ENCODE data around the gene NR5A1. TPM values are rescaled to one million over a fixed set of nuclear protein-coding genes. Genes with fewer than 3 reads are reported as not detected.

The NR5A1 gene
- total and polyA plus RNA-seq, 10 of the 15 experiments (the other 5 are each of a cell fraction or from before 2014, with no cell fraction given), result 0.06 to 0.24 (median 0.08) TPM; not detected in 5

- 95% methylated on average over 1 of the region's 1 CpG for WGBS (ENCODE audit: insufficient coverage, insufficient replicate concordance, low lambda C conversion rate, missing lambda C conversion rate)
- Histone ChIP-seq H3K4me3 (no peak overlapping the region), H2AFZ (ENCODE audit: control insufficient read depth, low read depth, low read length) (no peak overlapping the region), H3K27me3 (replicated peaks in 1 of 2; ENCODE audit: control insufficient read depth in 2 of 2, insufficient read depth in 2 of 2, low read length in 1 of 2) (no peaks in the 10 kb centered on the region), H4K20me1 (ENCODE audit: control insufficient read depth, insufficient read depth) (no peaks in the 10 kb centered on the region), H3K79me2 (ENCODE audit: control insufficient read depth, insufficient read depth, low read length) (no peaks in the 10 kb centered on the region), H3K27ac (ENCODE audit: control insufficient read depth, insufficient read depth) (no peak overlapping the region), H3K9ac (ENCODE audit: control insufficient read depth, insufficient read depth, low read length) (no peak overlapping the region), H3K4me2 (ENCODE audit: control insufficient read depth, insufficient read depth) (no peak overlapping the region), H3K9me3 (replicated peaks; ENCODE audit: control insufficient read depth, insufficient read depth, low read length) (no peaks in the 10 kb centered on the region), H3K36me3 (ENCODE audit: control insufficient read depth in 2 of 2, insufficient read depth in 2 of 2, low read length in 1 of 2) (no peaks in the 10 kb centered on the region), H3K4me1 (ENCODE audit: control insufficient read depth, insufficient read depth, low read length) (no peaks in the 10 kb centered on the region)
- ATAC-seq (no peak), FAIRE-seq (no peak), DNase-seq (ENCODE audit: low read depth, low spot score) (no peak)
- TF ChIP-seq, protein P1, sequence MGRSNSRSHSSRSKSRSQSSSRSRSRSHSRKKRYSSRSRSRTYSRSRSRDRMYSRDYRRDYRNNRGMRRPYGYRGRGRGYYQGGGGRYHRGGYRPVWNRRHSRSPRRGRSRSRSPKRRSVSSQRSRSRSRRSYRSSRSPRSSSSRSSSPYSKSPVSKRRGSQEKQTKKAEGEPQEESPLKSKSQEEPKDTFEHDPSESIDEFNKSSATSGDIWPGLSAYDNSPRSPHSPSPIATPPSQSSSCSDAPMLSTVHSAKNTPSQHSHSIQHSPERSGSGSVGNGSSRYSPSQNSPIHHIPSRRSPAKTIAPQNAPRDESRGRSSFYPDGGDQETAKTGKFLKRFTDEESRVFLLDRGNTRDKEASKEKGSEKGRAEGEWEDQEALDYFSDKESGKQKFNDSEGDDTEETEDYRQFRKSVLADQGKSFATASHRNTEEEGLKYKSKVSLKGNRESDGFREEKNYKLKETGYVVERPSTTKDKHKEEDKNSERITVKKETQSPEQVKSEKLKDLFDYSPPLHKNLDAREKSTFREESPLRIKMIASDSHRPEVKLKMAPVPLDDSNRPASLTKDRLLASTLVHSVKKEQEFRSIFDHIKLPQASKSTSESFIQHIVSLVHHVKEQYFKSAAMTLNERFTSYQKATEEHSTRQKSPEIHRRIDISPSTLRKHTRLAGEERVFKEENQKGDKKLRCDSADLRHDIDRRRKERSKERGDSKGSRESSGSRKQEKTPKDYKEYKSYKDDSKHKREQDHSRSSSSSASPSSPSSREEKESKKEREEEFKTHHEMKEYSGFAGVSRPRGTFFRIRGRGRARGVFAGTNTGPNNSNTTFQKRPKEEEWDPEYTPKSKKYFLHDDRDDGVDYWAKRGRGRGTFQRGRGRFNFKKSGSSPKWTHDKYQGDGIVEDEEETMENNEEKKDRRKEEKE (IDR thresholded peaks at IDR 0.05), result no peak
- TF ChIP-seq SUZ12 (IDR thresholded peaks at IDR 0.05; ENCODE audit: unreplicated experiment) (no peak), DPF2 (IDR thresholded peaks at IDR 0.05) (no peak), ZNF207 (IDR thresholded peaks at IDR 0.05; ENCODE audit: borderline replicate concordance) (no peak), ZNF384 (IDR thresholded peaks at IDR 0.05; ENCODE audit: borderline replicate concordance, low read depth, low read length) (no peak), SUPT20H (IDR thresholded peaks at IDR 0.05; ENCODE audit: borderline replicate concordance, control insufficient read depth, low read depth, low read length) (no peak), POLR2AphosphoS5 (IDR thresholded peaks at IDR 0.05; ENCODE audit: low read length) (no peak), CBX5 (IDR thresholded peaks at IDR 0.05; ENCODE audit: low read depth) (no peak), NFYB (IDR thresholded peaks at IDR 0.05; ENCODE audit: insufficient read depth, low read depth, low read length) (no peak)
- TF ChIP-seq, protein P2, sequence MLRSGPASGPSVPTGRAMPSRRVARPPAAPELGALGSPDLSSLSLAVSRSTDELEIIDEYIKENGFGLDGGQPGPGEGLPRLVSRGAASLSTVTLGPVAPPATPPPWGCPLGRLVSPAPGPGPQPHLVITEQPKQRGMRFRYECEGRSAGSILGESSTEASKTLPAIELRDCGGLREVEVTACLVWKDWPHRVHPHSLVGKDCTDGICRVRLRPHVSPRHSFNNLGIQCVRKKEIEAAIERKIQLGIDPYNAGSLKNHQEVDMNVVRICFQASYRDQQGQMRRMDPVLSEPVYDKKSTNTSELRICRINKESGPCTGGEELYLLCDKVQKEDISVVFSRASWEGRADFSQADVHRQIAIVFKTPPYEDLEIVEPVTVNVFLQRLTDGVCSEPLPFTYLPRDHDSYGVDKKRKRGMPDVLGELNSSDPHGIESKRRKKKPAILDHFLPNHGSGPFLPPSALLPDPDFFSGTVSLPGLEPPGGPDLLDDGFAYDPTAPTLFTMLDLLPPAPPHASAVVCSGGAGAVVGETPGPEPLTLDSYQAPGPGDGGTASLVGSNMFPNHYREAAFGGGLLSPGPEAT (IDR thresholded peaks at IDR 0.05; ENCODE audit: low read depth), result no peak
- TF ChIP-seq, protein P3, sequence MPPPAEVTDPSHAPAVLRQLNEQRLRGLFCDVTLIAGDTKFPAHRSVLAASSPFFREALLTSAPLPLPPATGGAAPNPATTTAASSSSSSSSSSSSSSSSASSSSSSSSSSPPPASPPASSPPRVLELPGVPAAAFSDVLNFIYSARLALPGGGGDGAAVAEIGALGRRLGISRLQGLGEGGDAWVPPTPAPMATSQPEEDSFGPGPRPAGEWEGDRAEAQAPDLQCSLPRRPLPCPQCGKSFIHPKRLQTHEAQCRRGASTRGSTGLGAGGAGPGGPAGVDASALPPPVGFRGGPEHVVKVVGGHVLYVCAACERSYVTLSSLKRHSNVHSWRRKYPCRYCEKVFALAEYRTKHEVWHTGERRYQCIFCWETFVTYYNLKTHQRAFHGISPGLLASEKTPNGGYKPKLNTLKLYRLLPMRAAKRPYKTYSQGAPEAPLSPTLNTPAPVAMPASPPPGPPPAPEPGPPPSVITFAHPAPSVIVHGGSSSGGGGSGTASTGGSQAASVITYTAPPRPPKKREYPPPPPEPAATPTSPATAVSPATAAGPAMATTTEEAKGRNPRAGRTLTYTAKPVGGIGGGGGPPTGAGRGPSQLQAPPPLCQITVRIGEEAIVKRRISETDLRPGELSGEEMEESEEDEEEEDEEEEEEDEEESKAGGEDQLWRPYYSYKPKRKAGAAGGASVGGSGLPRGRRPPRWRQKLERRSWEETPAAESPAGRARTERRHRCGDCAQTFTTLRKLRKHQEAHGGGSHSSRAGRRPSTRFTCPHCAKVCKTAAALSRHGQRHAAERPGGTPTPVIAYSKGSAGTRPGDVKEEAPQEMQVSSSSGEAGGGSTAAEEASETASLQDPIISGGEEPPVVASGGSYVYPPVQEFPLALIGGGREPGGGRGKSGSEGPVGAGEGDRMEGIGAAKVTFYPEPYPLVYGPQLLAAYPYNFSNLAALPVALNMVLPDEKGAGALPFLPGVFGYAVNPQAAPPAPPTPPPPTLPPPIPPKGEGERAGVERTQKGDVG (CRISPR knock-in tag; IDR thresholded peaks at IDR 0.05), result no peak
- ChIA-PET RAD21 (ENCODE audit: unreplicated experiment) (no interaction called here), POLR2A (interaction anchor here (0.6 kb wide), 1 partner anchor 31 kb away, joined by 3 read pairs; no protein-coding TSS in a partner anchor), SMC1A (ENCODE audit: uncharacterized antibody, unreplicated experiment) (no interaction called here), CTCF (interaction anchor here (1.9 kb wide), 1 partner anchor 74 kb away, joined by 5 read pairs; no protein-coding TSS in a partner anchor)
- in situ Hi-C loops (cut with MboI), result no loop called here
- intact Hi-C loops (cut with micrococcal nuclease; ENCODE audit: unreplicated experiment), result no loop called here
- no TSS peak for BruUV-seq (replicated peaks)
Measured at GRCh38 chr9:124462739-124463138, 44.5 kb downstream of the NR5A1 start.
